Ishikawa (cell line): Measurements from ENCODE around the gene DOCK3.

ENCODE experiments used
- EP300 ChIP-seq: IDR thresholded peaks from 2 replicates; pipeline ENCODE4 v1.6.1; 2012; ENCODE audit warnings: borderline replicate concordance
- TAF1 ChIP-seq: IDR thresholded peaks from 2 replicates; pipeline ENCODE4 v1.6.1; 2012; ENCODE audit warnings: low read depth, mild to moderate bottlenecking

DNA sequence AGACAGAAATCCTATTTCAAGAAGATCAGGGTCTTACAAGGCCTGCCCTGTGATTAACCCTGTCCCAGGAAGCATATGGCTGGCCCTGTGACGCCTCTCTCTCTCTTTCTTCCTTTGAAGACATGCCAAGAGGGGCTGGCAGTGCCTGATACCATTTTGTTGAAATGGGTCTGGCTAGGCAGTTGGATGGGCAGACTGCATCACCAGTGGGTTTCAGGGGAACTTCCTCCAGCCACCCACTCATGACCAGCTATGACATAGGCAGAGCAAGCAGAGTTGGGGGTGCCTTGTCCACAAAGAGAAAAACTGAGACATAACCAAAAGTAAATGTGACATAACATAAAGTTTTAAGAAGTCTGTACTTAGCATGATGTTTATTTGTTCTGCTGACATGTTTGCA lies 679.0 kb downstream of the DOCK3 start:
- TF ChIP-seq TAF1: no peak
- no peak for TF ChIP-seq EP300
